ENCODE measurements around the gene CNOT2.

DNA sequence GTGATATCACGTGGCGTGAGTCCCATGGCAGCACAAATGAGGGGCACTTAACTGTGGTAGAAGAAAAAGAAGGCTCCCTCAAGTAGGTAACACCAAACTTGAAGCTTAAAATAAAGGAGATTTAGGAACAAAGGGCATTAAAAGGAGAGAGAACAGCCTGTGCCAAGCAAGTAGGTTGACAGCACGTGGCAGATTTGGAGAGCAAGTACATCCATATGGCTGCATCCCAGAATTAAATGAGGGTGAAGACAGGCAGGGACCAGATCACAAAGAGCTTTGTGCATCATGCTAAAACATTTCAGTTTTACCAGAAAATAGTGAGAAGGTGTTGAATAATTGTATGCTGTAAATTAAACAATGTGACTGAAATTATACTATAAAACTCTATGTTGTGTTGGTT, 155.6 kb downstream of the CNOT2 start:
- TF ChIP-seq EZH2 (IDR thresholded peaks at IDR 0.05) (no peak), FOXP2 (optimal IDR thresholded peaks at IDR 0.05; ENCODE audit: control extremely low read depth, extremely low read length, insufficient read depth) (no peak)
